Measurements from ENCODE around the gene SUSD3.

DNA sequence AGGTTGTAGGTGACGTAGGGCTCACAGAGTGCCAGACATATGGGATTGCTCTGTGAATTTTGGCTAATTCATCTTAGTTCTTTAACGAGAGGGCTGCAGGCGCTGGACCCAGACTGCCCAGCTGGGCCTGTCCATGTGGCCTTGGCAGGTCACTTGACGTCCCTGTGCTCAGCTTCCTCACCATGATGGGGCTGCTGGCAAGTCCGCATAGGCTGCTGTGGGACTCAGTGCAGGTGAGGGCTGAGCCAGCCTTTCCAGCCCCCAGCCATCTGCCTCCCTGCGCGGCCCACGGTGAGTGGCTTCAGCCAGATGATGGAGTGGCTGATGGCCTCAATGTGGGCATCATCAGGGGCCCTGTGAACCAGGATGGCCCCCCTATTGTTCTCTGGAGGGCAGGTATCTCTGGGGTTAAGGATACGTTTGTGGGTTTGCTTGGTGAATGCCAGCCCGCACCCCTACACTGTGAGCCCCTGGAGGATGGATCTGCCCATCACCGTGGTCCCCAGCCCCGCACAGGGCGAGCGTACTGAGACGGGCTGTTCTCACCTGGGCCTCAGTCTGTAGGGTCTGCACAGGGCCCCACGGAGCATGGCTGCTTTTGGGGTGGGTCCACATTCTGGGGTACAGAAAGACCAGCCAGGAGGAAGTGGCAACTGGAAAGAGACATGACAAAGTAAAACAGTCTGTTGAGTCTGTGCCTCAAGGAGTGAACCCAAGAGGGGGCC lies 41.2 kb downstream of the SUSD3 start:
- no peak for TF ChIP-seq CTCF (IDR thresholded peaks at IDR 0.05)
- TF ChIP-seq EP300 (IDR thresholded peaks at IDR 0.05) = no peak
- TF ChIP-seq POLR2AphosphoS5 (IDR thresholded peaks at IDR 0.05) = no peak
